ENCODE measurements around the gene C17orf50. TPM values are rescaled to one million over a fixed set of nuclear protein-coding genes. Genes with fewer than 3 reads are reported as not detected.

The C17orf50 gene
- polyA plus RNA-seq, 1 donor (not counting 4 experiments of a cell fraction or from before 2014, with no cell fraction given): not detected

GRCh38 chr17:35808240-35808961 is 47.7 kb downstream of the C17orf50 start:
- dilution Hi-C loops (cut with MboI; ENCODE audit: extremely low pct_ligation_motif_present, low sequenced_read_pairs): no loop called here
- FAIRE-seq: no peak
- H3K27me3 ChIP-seq (ENCODE audit: control insufficient read depth, extremely low read depth, insufficient read depth, low read length): no peaks in the 10 kb centered on the region

GRCh38 chr17:35808962-35809854 is 48.5 kb downstream of the C17orf50 start, which contains the start of gene TAF15:
Gene TAF15, plus strand, starts transcription at chr17:35809484. Its CDS starts 86 bp downstream, at chr17:35809570.
- no peaks in the 10 kb centered on the region for H3K27me3 ChIP-seq (ENCODE audit: control insufficient read depth, extremely low read depth, insufficient read depth, low read length)
- peaks cover 6% of the 10 kb centered on the region for H4K20me1 ChIP-seq (ENCODE audit: control insufficient read depth, extremely low read depth, insufficient read depth, low read length)
- no peak for FAIRE-seq
- peaks cover 2% of the 10 kb centered on the region for H3K9me1 ChIP-seq (ENCODE audit: control insufficient read depth, extremely low read depth, insufficient read depth, low read length)
- H3K36me3 ChIP-seq (ENCODE audit: control insufficient read depth in 2 of 2, extremely low read depth in 1 of 2, insufficient read depth in 2 of 2, low read length in 2 of 2): peaks cover 0 to 4% of the 10 kb centered on the region in 2 experiments
- H2AFZ ChIP-seq (ENCODE audit: control insufficient read depth, low read length): peak within 1 kb of the TSS; percentile 97
- peak within 1 kb of the TSS; percentile 99 for H3K27ac ChIP-seq (ENCODE audit: control insufficient read depth, insufficient read depth, low read length)
- no peaks in the 10 kb centered on the region for H3K9me3 ChIP-seq (ENCODE audit: control insufficient read depth, low read depth, low read length)
- TF ChIP-seq CTCF (optimal IDR thresholded peaks at IDR 0.05 in 1 of 3, IDR thresholded peaks at IDR 0.05 in 1 of 3, conservative IDR thresholded peaks at IDR 0.05 in 1 of 3; ENCODE audit: extremely low read depth in 1 of 3, insufficient read depth in 2 of 3, low read length in 3 of 3) (peak; percentile 81 to 88 (median 85)), EZH2 (IDR thresholded peaks at IDR 0.05; ENCODE audit: low read length) (no peak)
- H3K4me2 ChIP-seq (ENCODE audit: control insufficient read depth, extremely low read depth, insufficient read depth, low read depth, low read length): peak within 1 kb of the TSS; percentile 100
- peaks cover 30% of the 10 kb centered on the region for H3K4me1 ChIP-seq (ENCODE audit: control insufficient read depth, extremely low read depth, insufficient read depth, low read length)
- H3K9ac ChIP-seq (ENCODE audit: control insufficient read depth, extremely low read depth, insufficient read depth, low read length): peak within 1 kb of the TSS; percentile 96
- dilution Hi-C loops (cut with MboI; ENCODE audit: extremely low pct_ligation_motif_present, low sequenced_read_pairs): no loop called here
- DNase-seq (ENCODE audit: low read depth, low spot score): peak; percentile 88
- peak within 1 kb of the TSS; percentile 75 to 95 (median 92) for H3K4me3 ChIP-seq (ENCODE audit: control insufficient read depth in 2 of 3, extremely low read depth in 1 of 3, insufficient read depth in 2 of 3, low read depth in 1 of 3, low read length in 3 of 3)
- H3K79me2 ChIP-seq (ENCODE audit: control insufficient read depth, insufficient read depth, low read length): peaks cover 49% of the 10 kb centered on the region

More at GRCh38 chr17:35808240-35808961, 47.7 kb downstream of the C17orf50 start:
- peaks cover 2% of the 10 kb centered on the region for H3K9me1 ChIP-seq (ENCODE audit: control insufficient read depth, extremely low read depth, insufficient read depth, low read length)
- TF ChIP-seq CTCF (optimal IDR thresholded peaks at IDR 0.05 in 1 of 3, IDR thresholded peaks at IDR 0.05 in 1 of 3, conservative IDR thresholded peaks at IDR 0.05 in 1 of 3; ENCODE audit: extremely low read depth in 1 of 3, insufficient read depth in 2 of 3, low read length in 3 of 3) (no peak), EZH2 (IDR thresholded peaks at IDR 0.05; ENCODE audit: low read length) (no peak)
- H3K36me3 ChIP-seq (ENCODE audit: control insufficient read depth in 2 of 2, extremely low read depth in 1 of 2, insufficient read depth in 2 of 2, low read length in 2 of 2): peaks cover 0 to 4% of the 10 kb centered on the region in 2 experiments
- H2AFZ ChIP-seq (ENCODE audit: control insufficient read depth, low read length): peak overlapping the region; percentile 97
- peaks cover 41% of the 10 kb centered on the region for H3K79me2 ChIP-seq (ENCODE audit: control insufficient read depth, insufficient read depth, low read length)
- peak overlapping the region; percentile 95 for H3K4me2 ChIP-seq (ENCODE audit: control insufficient read depth, extremely low read depth, insufficient read depth, low read depth, low read length)
- peaks cover 6% of the 10 kb centered on the region for H4K20me1 ChIP-seq (ENCODE audit: control insufficient read depth, extremely low read depth, insufficient read depth, low read length)
- H3K27ac ChIP-seq (ENCODE audit: control insufficient read depth, insufficient read depth, low read length): peak overlapping the region; percentile 99
- H3K9ac ChIP-seq (ENCODE audit: control insufficient read depth, extremely low read depth, insufficient read depth, low read length): peak overlapping the region; percentile 96
- H3K9me3 ChIP-seq (ENCODE audit: control insufficient read depth, low read depth, low read length): no peaks in the 10 kb centered on the region
- peak overlapping the region; percentile 75 to 95 (median 83) for H3K4me3 ChIP-seq (ENCODE audit: control insufficient read depth in 2 of 3, extremely low read depth in 1 of 3, insufficient read depth in 2 of 3, low read depth in 1 of 3, low read length in 3 of 3)
- DNase-seq (ENCODE audit: low read depth, low spot score): no peak
- H3K4me1 ChIP-seq (ENCODE audit: control insufficient read depth, extremely low read depth, insufficient read depth, low read length): peaks cover 30% of the 10 kb centered on the region
